ENCODE data around the gene TF.
"Not testable (repeated sequence)": the region's sequence is repeated elsewhere in the genome, so short reads cannot be mapped to it uniquely, and the experiment has no call there.

Gene TF

DNA sequence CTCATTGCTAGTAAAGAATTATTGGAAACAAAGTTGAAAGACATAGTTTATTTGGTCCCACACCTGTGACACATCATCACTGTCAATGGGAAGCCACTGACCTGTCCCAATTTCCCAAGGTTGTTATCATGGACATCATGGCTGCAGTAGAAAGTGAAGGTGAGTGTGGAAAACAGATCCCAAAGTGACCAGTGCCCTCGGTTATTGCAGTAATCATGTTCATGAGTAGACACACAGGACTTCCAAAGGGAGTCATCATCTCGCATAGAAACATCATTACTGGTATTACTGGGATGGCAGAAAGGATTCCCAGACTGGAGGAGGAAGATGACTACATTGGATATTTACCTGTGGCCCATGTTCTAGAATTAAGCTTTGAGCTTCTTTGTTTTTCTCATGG is 14.7 kb downstream of the TF start:
- no peak for DNase-seq
- in situ Hi-C loops (cut with HindIII; ENCODE audit: low pct_ligation_motif_present, low pct_unique_long_range_greater_than_20kb, low sequenced_read_pairs): no loop called here

DNA sequence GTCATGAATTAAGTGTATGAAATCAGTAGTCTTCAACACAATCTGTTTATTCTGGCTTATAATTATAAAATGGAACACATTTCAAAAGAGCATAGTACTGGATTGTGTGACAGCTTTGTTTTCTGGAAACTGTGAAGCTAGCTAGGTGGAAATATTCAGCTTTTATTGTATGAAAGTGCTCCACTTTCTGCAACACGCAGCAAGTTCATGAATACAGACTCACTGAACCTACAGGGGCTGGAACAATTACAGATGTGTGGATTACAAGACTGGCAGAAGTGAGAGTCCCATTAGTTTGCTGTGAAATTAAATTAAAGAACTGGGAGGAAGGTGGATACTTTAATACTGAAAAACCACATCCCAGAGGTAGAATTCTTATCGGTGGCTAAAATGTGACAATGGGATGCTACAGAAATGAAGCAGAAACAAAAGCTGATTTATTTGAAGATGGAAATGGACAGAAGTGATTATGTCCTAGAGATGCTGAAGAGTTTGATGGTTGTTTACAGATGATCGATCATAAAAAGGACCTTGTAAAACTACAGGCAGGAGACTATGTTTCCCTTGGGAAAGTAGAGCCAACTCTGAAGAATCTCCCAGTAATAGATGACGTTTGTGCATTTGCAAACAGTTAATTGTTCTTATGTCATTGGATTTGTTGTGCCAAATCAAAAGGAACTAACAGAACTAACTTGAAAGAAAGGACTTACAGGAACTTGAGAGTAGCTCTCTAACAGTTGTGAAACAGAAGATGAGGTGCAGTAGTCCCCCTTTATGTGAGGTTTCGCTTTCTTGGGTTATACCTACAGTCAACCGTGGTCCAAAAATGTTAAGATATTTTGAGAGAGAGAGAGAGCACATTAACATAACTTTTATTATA is 15.7 kb downstream of the TF start:
- in situ Hi-C loops (cut with HindIII; ENCODE audit: low pct_ligation_motif_present, low pct_unique_long_range_greater_than_20kb, low sequenced_read_pairs): no loop called here
- DNase-seq: no peak

- in situ Hi-C loops (cut with HindIII; ENCODE audit: low pct_ligation_motif_present, low pct_unique_long_range_greater_than_20kb, low sequenced_read_pairs): no loop called here
- no peak for DNase-seq
These were observed 16.3 kb downstream of the TF start for GRCh38 chr3:133762539-133762938.

- no peak for DNase-seq
- in situ Hi-C loops (cut with HindIII; ENCODE audit: low pct_ligation_motif_present, low pct_unique_long_range_greater_than_20kb, low sequenced_read_pairs): no loop called here
These were observed 17.8 kb downstream of the TF start for GRCh38 chr3:133763797-133764683.

DNA sequence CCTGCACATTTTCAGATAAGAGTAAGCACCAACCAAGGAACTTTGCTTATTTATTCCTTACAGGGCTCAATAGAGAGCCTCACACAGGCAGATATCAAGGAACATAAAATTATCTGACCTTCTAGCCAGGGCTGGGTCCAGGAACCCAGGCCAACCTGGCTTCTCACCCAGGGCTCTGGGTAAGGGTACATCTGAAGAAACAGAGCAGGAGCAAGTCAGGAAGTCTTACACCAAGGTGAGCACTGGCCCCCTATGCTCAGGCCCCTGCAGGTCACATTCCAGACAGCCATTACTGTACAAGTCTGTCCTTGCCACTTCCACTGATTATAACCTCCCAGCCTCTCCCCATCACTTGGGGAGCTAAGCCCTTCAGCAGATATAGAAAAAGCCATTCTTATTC is 19.1 kb downstream of the TF start:
- in situ Hi-C loops (cut with HindIII; ENCODE audit: low pct_ligation_motif_present, low pct_unique_long_range_greater_than_20kb, low sequenced_read_pairs): no loop called here
- DNase-seq: no peak

DNA sequence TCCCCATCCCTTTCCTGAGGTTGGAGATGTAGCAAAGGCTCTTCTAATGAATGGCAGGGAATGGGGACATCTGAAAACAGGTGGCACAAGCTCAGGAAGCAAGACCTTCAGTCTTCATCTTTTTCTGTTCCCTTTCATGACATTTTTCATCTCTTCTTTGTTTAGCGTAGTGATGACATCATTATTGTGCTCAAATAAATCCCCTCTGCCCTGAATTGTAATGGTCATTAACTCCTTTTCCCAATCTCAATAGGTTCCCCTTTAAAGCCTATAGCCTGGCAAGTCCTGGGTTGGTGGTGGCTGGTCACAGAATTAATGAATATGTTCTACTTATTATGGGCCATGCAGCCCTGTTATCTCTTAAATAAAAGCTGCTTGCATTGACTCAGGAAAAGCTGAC is 21.4 kb downstream of the TF start:
- no peak for DNase-seq
- in situ Hi-C loops (cut with HindIII; ENCODE audit: low pct_ligation_motif_present, low pct_unique_long_range_greater_than_20kb, low sequenced_read_pairs): no loop called here

- in situ Hi-C loops (cut with HindIII; ENCODE audit: low pct_ligation_motif_present, low pct_unique_long_range_greater_than_20kb, low sequenced_read_pairs): no loop called here
- no peak for DNase-seq
These were observed 23.3 kb downstream of the TF start for GRCh38 chr3:133769536-133769935.

DNA sequence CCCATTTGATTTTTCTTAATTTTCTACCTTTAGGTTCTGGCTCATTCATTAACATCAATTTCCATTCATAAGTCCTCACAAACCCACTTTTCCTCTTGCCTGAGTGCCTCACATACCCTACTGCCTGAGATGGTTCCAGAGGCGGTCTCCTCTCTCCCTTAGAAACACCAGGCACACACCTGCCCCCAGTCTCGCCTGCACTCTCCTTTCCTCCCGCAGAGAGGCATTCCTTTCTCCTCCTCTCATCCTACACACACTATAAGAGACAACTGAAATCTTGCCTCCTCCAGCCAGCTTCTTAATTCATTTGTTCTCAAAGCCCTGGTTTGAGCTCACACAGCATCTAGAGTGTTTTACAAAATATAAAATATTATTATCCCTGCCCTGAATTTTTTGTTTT is 27.5 kb downstream of the TF start:
- no peak for DNase-seq
- in situ Hi-C loops (cut with HindIII; ENCODE audit: low pct_ligation_motif_present, low pct_unique_long_range_greater_than_20kb, low sequenced_read_pairs): no loop called here

DNA sequence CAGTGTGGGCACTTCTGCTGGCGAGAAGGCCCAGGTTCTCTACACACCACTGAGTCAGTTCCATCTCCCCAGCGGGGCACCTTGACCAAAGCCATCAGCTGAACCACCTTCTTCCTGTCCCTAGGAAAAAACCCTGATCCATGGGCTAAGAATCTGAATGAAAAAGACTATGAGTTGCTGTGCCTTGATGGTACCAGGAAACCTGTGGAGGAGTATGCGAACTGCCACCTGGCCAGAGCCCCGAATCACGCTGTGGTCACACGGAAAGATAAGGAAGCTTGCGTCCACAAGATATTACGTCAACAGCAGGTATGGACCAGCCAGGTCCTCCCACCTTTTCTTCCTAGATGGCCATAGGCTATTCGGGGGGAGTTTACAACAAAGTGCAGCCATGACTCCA is 29.1 kb downstream of the TF start:
- DNase-seq: no peak
- in situ Hi-C loops (cut with HindIII; ENCODE audit: low pct_ligation_motif_present, low pct_unique_long_range_greater_than_20kb, low sequenced_read_pairs): no loop called here

GRCh38 chr3:133775835-133776234 is 29.6 kb downstream of the TF start:
- DNase-seq: no peak
- in situ Hi-C loops (cut with HindIII; ENCODE audit: low pct_ligation_motif_present, low pct_unique_long_range_greater_than_20kb, low sequenced_read_pairs): no loop called here

DNA sequence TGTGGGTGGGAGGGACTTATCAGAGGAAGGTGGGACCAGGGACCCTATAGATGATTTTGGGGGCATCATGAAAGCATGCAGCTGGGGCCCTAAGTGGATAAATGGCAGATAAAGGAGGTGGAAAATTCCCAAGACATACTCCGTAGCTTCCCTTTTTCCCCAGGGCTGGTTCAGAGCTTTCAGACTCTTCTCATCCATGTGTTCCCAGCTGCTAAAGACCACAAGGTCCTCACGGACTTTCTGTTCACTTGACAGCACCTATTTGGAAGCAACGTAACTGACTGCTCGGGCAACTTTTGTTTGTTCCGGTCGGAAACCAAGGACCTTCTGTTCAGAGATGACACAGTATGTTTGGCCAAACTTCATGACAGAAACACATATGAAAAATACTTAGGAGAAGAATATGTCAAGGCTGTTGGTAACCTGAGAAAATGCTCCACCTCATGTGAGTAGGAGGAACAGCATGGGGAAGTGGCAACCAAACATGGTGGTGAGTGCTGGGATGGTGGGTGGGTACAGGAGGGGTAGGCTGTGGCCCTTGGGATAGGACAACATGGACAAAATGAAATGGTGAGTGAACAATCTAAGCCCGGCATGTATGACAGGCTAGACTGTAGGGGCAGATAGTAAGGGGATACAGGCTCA is 30.7 kb downstream of the TF start:
- in situ Hi-C loops (cut with HindIII; ENCODE audit: low pct_ligation_motif_present, low pct_unique_long_range_greater_than_20kb, low sequenced_read_pairs): no loop called here
- no peak for DNase-seq

DNA sequence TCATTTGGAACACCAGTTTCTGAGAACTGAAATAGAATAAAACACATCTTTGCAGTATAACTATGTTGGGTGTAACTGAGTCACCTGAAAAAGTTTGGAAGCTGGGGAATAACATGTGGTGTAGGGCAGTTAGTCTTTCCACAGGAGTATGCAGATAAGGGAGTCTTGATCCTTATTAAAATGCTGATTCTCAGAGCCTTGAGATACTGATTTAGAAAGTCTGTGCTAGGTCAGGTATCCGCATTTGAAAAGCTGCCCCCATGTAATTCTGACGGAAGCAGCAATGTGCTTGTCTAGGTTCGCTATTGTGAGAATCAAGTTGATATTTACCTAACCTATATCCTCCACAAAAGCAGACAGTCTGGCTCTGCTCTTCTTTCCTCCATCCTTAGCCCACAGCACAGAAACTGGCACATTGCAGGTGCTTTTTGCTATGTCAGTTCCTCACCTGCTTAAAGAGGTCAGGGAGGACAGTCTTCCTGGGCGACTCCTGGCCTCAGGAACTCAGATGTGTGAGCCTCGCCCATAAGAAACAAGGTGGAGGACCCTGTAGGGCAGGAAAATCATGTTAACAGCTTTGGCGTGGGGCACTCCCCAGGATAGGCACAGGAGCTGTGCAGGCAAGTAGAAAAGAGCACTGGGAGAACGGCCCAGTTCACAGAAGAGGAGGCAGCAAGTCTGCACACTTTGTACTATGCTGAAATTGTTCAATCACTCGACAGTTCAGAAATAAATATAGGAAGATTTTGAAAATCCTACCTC is 31.8 kb downstream of the TF start:
- DNase-seq: no peak
- in situ Hi-C loops (cut with HindIII; ENCODE audit: low pct_ligation_motif_present, low pct_unique_long_range_greater_than_20kb, low sequenced_read_pairs): no loop called here

DNA sequence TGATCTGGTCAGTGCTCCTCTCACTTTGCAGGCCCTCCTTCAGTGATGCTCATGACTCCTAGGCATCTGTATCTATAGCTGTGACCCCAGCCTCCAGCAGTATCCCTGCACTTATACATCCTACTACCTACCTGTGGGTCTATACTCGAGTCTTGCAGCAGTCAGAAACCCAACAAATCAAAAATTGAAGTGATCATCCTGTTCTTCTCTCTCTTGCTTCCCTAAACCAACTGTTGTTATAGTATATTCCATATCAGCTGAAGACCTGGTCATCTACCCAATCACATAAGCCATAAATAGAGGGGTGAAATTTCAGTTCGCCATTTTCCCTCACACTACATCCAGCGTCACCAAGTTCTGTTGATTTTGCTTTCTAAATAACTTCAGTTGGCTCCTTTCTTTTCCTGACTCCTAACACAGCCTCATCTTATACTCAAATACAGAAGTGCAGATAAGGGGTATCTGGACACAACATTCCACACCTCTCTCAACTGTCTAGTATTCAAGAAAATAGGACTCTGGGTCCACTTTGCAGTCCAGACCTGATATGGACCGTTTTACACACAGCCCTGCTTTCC is 33.5 kb downstream of the TF start:
- in situ Hi-C loops (cut with HindIII; ENCODE audit: low pct_ligation_motif_present, low pct_unique_long_range_greater_than_20kb, low sequenced_read_pairs): no loop called here
- no peak for DNase-seq

DNA sequence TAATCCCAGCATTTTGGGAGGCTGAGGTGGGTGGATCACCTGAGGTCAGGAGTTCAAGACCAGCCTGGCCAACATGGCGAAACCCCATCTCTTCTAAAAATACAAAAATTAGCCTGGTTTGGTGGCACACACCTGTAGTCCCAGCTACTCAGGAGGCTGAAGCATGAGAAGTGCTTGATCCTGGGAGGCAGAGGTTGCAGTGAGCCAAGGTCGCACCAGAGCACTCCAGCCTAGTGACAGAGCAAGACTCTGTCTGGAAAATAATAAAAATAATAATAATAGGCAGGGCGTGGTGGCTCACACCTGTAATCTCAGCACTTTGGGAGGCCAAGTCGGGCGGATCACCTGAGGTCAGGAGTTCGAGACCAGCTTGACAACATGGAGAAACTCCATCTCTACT is 34.6 kb downstream of the TF start:
- in situ Hi-C loops (cut with HindIII; ENCODE audit: low pct_ligation_motif_present, low pct_unique_long_range_greater_than_20kb, low sequenced_read_pairs): not testable (repeated sequence)

DNA sequence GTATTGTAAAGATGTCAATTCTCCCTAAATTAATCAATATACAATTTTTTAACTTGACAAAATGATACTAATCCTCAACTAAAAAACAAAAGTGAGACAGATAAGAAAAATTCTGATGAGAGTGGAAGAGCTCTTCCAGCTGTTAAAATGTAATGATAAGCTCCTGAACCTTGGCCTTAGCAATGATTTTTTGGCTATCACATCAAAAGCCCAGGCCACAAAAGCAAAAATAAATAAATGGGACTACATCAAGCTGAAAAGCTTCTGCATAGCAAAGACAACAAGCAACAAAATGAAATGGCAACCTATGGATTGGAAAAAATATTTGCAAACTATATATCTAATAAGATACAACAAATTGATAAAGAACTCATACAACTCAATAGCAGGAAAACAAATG is 35.4 kb downstream of the TF start:
- DNase-seq: no peak
- in situ Hi-C loops (cut with HindIII; ENCODE audit: low pct_ligation_motif_present, low pct_unique_long_range_greater_than_20kb, low sequenced_read_pairs): no loop called here

More for the DNA sequence above, 34.6 kb downstream of the TF start:
- not testable (repeated sequence) for DNase-seq

DNA sequence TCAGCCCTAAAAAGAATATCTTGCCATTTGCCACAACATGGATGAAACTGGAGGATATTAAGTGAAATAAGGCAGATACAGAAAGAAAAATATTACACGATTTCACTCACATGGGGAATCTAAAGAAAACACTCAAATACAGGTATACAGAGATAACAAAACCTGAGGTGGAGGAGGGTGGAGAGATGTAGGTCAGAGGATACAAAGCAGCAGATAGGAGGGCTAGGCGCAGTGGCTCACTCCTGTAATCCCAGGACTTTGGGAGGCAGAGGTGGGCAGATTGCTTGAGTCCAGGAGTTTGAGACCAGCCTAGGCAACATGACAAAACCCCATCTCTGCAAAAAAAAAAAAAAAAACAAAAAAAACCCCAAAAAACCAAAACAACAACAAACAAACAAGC is 36.3 kb downstream of the TF start:
- no peak for DNase-seq
- in situ Hi-C loops (cut with HindIII; ENCODE audit: low pct_ligation_motif_present, low pct_unique_long_range_greater_than_20kb, low sequenced_read_pairs): no loop called here

DNA sequence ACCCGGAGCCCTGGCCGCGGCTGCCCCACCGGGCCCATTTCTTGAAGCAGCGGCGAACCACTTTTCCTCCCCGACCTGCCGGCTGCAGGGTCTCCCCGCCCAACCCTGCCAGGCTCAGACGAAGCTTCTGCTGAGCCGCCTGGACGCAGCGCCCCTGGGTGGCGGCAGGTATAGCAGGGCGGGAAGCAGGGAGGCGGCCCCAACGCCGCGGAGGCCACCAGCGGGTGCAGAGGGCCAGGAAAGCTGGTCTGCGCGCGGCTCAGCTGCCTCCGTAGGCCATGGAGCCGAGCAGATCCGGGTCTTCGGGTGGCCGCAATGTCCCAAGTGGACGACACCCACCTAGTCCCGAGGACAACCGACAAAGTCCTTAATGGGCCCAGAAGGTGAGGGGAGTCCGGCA is 37.6 kb downstream of the TF start:
- no peak for DNase-seq
- in situ Hi-C loops (cut with HindIII; ENCODE audit: low pct_ligation_motif_present, low pct_unique_long_range_greater_than_20kb, low sequenced_read_pairs): no loop called here

DNA sequence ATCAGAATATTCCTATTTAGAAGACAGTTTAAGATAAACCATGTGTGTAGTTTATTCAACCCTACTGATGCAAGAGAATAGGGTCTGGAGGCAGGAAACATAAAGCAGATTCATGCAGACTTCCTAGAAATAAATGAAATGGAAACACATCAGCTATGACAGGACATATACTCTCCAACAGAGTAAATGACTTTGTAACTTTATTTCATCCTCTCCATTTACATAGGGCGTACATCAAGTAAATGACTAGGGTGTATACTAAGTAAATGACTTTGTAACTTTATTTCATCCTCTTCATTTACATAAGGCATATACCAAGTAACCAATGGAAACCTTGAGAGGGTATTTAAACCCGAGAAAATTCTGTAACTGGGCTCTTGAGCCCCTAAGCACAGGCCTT is 41.8 kb downstream of the TF start:
- DNase-seq: no peak
- in situ Hi-C loops (cut with HindIII; ENCODE audit: low pct_ligation_motif_present, low pct_unique_long_range_greater_than_20kb, low sequenced_read_pairs): no loop called here

Measured in ACHN (cell line).